Stimulated activated CD4-positive, alpha-beta T cell treated with anti-CD3 and anti-CD28 coated beads, Interleukin-2, amount 100 ng/mL, for 24 hours (primary cell): Measurements from ENCODE around the gene MUC5B.
"Not testable (repeated sequence)": the region's sequence is repeated elsewhere in the genome, so short reads cannot be mapped to it uniquely, and the experiment has no call there.

ENCODE experiments used
- DNase-seq, 2 donors: peaks; one replicate each; pipeline ENCODE4 v3.0.0-alpha.2; 2020

MUC5B gene, protein sequence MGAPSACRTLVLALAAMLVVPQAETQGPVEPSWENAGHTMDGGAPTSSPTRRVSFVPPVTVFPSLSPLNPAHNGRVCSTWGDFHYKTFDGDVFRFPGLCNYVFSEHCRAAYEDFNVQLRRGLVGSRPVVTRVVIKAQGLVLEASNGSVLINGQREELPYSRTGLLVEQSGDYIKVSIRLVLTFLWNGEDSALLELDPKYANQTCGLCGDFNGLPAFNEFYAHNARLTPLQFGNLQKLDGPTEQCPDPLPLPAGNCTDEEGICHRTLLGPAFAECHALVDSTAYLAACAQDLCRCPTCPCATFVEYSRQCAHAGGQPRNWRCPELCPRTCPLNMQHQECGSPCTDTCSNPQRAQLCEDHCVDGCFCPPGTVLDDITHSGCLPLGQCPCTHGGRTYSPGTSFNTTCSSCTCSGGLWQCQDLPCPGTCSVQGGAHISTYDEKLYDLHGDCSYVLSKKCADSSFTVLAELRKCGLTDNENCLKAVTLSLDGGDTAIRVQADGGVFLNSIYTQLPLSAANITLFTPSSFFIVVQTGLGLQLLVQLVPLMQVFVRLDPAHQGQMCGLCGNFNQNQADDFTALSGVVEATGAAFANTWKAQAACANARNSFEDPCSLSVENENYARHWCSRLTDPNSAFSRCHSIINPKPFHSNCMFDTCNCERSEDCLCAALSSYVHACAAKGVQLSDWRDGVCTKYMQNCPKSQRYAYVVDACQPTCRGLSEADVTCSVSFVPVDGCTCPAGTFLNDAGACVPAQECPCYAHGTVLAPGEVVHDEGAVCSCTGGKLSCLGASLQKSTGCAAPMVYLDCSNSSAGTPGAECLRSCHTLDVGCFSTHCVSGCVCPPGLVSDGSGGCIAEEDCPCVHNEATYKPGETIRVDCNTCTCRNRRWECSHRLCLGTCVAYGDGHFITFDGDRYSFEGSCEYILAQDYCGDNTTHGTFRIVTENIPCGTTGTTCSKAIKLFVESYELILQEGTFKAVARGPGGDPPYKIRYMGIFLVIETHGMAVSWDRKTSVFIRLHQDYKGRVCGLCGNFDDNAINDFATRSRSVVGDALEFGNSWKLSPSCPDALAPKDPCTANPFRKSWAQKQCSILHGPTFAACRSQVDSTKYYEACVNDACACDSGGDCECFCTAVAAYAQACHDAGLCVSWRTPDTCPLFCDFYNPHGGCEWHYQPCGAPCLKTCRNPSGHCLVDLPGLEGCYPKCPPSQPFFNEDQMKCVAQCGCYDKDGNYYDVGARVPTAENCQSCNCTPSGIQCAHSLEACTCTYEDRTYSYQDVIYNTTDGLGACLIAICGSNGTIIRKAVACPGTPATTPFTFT (N-terminal part only)

DNA sequence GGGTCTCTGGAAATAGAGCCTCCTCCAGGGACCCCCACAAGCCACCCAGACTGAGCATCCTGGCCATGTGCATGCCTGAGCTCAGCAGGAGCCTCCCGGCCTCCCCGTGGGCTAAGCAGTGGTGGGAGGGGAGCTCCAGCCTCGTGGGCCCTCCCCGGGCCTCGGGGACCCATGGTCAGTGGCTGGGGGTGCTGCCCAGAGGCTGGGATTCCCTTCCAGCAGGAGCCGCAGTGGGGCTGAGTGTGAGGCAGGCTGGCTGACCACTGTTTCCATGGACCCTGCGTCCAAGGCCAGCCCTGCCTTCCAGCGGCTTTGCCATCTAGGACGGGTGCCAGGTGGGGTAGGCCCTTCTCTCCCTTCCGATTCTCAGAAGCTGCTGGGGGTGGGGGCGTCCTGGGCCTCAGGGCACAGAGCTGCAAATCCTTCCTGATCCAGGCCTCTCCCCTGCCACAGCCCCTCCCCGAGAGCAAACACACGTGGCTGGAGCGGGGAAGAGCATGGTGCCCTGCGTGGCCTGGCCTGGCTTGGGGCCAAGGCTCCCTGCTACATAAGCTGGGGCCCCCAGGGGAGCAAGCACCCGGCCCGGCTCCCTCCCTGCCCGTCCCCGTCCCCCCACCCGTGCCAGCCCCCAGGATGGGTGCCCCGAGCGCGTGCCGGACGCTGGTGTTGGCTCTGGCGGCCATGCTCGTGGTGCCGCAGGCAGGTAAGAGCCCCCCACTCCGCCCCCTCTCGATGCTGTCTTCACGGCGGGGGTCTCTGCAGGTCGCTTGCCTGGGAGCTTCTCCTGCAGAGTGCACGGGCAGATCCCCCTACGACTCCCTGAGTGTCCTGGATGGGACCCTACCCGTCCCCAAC is at the start of gene MUC5B:
TSS of gene MUC5B (plus strand) at position 576 of the 855 bp plus-strand sequence. CDS start at position 634, 58 bp downstream.
- no peak for DNase-seq

DNA sequence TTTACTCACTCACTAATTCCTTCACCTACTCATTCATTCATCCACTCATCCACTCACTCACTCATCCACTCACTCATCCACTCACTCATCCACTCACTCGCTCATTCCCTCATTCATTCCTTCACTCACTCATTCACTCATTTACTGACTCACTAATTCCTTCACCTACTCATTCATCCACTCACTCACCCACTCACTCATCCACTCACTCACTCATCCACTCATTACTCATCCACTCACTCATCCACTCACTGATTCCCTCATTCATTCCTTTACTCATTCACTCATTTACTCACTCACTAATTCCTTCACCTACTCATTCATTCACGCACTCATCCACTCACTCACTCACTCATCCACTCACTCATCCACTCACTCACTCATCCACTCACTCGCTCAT is 49.5 kb upstream of the MUC5B start:
- not testable (repeated sequence) for DNase-seq

DNA sequence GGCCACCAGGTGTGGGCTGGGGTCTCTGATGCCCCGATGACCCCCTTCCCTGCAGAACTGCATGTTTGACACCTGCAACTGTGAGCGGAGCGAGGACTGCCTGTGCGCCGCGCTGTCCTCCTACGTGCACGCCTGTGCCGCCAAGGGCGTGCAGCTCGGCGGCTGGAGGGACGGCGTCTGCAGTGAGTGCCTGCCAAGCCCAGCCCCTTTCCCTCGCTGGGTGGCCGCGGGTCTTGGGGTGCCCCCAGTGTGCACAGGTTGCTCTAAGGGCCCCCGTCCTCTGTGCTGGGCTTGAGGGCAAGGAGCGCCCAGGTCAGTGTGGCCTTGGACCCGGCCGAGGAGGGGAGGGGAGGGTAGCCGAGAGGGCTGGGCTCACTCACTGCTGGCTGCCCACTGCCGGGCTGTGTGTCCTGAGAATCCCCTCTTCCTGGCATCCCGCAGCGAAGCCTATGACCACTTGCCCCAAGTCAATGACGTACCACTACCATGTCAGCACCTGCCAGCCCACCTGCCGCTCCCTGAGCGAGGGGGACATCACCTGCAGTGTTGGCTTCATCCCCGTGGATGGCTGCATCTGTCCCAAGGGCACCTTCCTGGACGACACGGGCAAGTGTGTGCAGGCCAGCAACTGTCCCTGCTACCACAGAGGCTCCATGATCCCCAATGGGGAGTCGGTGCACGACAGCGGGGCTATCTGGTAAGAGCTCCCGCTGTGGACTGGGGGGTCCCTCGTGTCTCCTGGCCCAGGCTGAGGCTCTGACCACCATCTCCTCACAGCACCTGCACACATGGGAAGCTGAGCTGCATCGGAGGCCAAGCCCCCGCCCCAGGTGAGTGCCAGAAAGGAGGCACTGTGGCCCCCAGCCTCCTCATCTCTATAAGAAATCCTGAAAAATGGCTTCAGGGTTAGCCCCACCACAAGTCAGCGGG is 48.2 kb upstream of the MUC5B start:
- no peak for DNase-seq

DNA sequence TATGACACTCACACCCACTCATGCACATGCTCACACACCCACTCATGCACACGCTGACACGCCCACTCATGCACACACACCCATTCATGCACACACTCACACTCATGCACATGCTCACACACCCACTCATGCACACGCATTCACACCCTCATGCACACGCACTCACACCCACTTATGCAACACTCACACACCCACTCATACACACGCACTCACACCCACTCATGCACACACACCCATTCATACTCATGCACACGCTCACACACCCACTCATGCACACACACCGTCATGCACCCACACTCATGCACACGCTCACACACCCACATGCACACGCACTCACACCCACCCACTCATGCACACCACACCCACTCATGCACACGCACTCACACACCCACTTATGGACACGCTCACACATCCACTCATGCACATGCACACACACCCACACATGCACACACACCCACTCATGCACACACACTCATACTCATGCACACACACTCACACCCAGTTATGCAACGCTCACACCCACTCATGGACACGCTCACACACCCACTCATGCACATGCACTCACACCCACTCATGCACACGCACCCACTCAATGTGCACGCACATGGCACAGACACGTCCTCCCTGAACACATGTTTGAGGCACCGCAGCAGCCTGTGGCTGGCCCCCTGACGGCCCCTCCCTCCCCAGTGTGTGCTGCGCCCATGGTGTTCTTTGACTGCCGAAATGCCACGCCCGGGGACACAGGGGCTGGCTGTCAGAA is 47.2 kb upstream of the MUC5B start:
- no peak for DNase-seq

DNA sequence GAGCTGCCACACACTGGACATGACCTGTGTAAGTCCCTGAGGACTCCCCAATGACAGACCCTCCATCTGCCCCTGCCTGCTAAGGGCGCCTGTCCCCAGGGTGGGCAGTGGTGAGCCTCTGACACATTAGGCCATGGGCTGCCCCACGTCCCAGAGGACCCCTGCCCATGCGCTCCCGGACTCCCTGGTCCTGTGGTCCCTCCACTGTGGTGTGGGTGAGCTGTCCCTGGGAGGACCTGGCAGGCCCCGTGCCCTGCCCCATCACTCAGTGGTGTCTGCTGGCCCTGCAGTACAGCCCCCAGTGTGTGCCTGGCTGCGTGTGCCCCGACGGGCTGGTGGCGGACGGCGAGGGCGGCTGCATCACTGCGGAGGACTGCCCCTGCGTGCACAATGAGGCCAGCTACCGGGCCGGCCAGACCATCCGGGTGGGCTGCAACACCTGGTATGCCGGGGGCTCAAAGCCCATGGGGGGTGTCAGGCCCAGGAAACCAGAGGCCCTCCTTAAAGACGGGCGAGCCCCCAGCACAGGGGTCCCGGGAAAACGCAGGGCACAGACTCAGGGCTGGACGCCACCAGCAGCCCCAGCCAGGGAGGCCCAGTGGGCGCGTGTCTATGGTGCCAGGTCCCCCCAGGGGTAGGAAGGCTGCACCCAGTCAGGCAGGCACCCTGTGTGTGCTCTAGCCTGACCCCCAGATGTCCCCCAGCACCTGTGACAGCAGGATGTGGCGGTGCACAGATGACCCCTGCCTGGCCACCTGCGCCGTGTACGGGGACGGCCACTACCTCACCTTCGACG is 46.4 kb upstream of the MUC5B start:
- DNase-seq: no peak

DNA sequence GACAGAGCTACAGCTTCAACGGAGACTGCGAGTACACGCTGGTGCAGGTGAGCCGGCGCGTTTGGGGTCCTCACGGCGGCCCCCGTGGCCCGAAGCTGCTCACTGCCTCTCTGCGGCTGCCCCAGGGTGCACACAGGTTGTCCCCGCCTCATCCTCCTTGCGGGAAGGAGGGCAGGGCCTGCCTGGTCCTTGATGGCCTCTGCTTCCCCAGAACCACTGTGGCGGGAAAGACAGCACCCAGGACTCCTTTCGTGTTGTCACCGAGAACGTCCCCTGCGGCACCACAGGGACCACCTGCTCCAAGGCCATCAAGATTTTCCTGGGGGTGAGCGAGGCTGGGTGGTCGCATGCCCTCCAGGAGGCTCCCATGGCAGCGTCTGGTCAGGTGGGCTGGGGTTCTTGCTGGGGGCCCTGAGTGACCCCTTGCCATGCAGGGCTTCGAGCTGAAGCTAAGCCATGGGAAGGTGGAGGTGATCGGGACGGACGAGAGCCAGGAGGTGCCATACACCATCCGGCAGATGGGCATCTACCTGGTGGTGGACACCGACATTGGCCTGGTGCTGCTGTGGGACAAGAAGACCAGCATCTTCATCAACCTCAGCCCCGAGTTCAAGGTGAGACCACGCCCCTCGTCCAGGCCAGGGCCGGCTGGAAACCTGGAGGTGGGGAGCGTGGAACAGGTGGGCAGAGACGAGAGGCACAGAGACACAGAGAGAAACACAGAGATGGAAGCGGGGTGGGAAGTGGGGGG is 45.7 kb upstream of the MUC5B start:
- no peak for DNase-seq

DNA sequence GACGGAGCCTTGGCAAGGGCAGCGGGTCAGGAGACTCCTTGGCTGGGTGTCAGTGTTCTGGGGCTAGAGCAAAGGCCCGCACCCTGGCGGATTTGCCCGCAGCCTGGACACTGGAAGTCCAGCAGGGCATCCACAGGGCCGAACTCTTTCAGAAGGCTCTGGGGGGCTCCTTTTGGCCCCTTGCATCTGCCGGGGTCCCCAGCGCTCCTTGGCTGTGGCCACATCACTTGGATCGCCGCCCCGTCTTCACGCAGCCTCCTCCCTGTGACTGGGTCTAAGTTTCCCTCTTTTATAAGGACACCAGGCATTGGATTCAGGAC is 45.1 kb upstream of the MUC5B start:
- no peak for DNase-seq

DNA sequence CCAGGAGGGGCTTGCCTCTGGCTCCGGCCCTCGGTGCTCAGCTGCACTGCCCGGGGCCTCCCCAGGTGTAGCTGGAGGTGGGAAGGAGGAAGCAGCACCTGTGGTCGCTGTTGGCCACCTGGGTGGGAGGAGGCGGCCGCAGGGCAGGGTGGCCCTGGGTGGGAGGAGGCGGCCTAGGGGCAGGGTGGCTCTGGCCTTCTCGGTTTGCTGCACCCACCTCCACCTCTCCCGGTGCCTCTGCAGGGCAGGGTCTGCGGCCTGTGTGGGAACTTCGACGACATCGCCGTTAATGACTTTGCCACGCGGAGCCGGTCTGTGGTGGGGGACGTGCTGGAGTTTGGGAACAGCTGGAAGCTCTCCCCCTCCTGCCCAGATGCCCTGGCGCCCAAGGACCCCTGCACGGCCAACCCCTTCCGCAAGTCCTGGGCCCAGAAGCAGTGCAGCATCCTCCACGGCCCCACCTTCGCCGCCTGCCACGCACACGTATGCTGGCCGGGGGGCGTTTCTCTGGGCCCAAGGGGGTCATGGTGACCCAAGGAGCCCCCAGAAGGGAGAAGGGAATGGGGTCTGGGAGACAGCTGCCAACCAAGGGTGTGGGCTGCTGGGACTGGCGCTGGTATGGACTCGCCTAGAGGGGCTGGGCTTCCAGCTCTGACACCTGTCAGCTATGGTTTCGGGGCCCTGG is 44.5 kb upstream of the MUC5B start:
- no peak for DNase-seq

DNA sequence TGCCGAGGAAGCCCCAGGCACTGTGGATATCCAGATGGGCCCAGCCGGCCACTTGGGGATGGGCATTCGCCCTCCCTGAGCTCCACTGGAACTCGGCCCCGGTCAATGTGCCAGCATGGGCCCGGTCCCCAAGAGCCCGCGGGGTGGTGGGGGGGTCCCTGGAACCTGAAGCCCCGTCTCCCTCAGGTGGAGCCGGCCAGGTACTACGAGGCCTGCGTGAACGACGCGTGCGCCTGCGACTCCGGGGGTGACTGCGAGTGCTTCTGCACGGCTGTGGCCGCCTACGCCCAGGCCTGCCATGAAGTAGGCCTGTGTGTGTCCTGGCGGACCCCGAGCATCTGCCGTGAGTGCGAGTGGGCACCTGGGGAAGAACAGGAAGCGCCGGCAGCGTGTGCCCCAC is 44.0 kb upstream of the MUC5B start:
- no peak for DNase-seq

DNA sequence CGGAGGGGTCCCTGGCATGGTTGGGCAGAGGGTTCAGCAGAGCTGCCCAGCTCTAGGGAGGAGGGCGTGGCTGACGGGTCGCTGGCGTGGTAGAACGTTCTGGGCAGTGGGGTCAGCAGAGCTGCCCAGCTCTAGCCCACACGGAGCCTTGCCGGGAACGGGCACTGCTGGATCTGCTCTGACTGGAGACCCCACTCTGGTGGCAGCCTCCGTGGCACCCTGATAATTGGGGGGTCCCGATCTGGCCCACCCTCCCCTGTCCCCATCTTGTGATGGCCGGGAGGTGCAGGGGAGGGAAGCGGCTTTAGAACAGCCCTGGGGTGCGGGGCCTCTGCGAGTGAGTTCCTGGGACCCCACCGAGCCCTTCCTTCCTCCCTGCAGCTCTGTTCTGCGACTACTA is 43.2 kb upstream of the MUC5B start:
- DNase-seq: no peak

DNA sequence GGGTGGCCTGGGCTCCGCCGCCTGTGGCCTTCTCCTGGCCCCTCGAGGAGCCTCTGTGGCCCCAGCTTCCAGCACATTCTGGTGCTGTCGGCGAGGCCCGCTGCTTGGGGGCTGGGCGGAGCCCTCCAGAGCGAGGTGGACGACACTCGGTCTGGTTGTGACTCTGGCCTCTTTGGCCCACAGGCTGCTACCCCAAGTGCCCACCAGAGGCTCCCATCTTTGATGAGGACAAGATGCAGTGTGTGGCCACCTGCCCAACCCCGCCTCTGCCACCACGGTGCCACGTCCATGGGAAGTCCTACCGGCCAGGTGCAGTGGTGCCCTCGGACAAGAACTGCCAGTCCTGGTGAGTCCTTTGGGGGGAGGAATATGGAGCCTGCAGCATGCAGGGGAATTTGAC is 42.7 kb upstream of the MUC5B start:
- DNase-seq: no peak

DNA sequence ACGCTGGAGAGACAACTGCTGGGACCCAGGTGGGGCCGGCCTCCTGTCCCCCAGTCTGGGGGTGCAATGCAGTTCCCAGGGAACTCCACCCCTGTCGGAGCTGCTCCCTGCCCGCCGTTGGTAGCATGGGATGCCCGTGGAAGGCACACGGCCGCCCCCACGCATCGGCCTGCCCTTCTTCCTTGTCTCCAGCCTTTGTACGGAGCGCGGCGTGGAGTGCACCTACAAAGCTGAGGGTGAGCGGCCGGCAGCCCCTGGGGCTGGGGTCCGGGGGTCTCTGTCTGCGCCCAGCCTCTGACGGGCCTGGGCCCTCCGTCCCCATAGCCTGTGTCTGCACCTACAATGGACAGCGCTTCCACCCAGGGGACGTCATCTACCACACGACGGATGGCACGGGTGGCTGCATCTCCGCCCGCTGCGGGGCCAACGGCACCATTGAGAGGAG is 41.9 kb upstream of the MUC5B start:
- no peak for DNase-seq

DNA sequence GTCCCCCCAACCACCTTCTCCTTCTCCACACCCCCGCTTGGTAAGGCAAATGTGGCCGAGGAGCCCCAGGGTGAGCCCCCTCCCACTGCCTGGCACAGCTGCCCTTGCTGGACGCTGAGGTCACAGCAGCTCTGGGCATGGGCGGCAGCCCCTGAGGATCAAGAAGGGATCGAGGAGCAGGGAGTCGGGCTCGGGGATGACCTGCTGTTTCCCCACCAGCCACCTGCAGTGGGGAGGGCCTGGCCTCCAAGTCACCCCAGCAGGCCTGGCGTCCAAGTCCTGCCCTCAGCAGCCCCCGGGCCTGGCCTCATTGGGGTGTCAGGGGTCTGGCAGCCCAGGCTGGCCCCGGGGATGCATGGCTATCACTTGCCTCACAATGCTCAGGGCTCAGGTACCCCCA is 41.4 kb upstream of the MUC5B start:
- no peak for DNase-seq

DNA sequence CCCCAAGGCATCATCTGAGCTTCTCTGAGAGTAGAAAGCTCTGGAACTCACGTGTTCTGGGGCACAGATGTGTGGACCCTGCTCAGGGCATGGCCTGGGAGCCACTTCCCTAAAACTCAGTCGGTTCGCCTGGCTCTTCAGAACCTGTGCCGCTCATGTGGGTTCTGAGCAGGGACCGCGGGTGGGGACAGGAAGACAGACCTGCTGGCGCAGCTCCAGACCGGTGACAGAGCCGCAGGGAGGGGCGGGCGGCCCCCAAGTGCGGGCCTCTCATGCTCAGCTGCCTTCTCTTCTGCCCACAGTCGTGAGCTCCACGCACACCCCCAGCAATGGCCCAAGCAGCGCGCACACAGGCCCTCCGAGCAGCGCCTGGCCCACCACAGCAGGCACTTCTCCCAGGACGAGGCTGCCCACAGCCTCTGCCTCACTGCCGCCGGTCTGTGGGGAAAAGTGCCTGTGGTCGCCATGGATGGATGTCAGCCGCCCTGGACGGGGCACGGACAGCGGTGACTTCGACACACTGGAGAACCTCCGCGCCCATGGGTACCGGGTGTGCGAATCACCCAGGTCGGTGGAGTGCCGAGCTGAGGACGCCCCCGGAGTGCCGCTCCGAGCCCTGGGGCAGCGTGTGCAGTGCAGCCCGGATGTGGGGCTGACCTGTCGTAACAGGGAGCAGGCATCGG is 40.9 kb upstream of the MUC5B start:
- DNase-seq: peak in 1 of 2 donors; percentile 17

DNA sequence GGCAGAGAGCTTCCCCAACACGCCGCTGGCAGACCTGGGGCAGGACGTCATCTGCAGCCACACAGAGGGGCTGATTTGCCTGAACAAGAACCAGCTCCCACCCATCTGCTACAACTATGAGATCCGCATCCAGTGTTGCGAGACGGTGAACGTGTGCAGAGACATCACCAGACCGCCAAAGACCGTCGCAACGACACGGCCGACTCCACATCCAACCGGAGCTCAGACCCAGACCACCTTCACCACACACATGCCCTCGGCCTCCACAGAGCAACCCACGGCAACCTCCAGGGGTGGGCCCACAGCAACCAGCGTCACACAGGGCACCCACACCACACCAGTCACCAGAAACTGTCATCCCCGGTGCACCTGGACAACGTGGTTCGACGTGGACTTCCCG is 38.7 kb upstream of the MUC5B start:
- DNase-seq: not testable (repeated sequence)

DNA sequence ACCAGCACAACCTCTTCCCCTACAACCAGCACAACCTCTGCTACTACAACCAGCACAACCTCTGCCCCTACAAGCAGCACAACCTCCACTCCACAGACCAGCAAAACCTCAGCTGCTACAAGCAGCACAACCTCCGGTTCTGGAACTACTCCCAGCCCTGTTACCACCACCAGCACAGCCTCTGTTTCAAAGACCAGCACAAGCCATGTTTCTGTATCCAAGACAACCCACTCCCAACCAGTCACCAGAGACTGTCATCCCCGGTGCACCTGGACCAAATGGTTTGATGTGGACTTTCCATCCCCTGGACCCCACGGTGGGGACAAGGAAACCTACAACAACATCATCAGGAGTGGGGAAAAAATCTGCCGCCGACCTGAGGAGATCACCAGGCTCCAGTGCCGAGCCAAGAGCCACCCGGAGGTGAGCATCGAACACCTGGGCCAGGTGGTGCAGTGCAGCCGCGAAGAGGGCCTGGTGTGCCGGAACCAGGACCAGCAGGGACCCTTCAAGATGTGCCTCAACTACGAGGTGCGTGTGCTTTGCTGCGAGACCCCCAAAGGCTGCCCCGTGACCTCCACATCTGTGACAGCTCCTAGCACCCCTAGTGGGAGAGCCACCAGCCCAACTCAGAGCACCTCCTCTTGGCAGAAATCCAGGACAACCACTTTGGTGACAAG is 34.3 kb upstream of the MUC5B start:
- not testable (repeated sequence) for DNase-seq

DNA sequence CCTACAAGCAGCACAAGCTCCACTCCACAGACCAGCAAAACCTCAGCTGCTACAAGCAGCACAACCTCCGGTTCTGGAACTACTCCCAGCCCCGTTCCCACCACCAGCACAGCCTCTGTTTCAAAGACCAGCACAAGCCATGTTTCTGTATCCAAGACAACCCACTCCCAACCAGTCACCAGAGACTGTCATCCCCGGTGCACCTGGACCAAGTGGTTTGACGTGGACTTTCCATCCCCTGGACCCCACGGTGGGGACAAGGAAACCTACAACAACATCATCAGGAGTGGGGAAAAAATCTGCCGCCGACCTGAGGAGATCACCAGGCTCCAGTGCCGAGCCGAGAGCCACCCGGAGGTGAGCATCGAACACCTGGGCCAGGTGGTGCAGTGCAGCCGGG is 33.0 kb upstream of the MUC5B start:
- DNase-seq: not testable (repeated sequence)
